GM12878 (cell line): Measurements from ENCODE around the gene GET3. TPM values are rescaled to one million over a fixed set of nuclear protein-coding genes. Genes with fewer than 3 reads are reported as not detected.

Experiments used
- ATF7 ChIP-seq: fragments of 450-650 bp; IDR thresholded peaks from 2 replicates; pipeline ENCODE4 v1.6.1; 2016; ENCODE audit warnings: low read depth, mild to moderate bottlenecking
- BCL11A ChIP-seq: IDR thresholded peaks from 2 replicates; pipeline ENCODE4 v1.6.1; 2011; ENCODE audit warnings: low read depth, low read length
- BHLHE40 ChIP-seq, 2 experiments: fragments of 450-650 bp in 1 of 2; IDR thresholded peaks; 2 replicates each; pipeline ENCODE4 v1.6.1; 2011 to 2017; ENCODE audit warnings: low read depth in 2 of 2, borderline replicate concordance in 1 of 2, improper control_type of control experiment in 1 of 2, low read length in 1 of 2, mild to moderate bottlenecking in 1 of 2
- CBX3 ChIP-seq: fragments of 200-600 bp; sonication (generic); IDR thresholded peaks from 2 replicates; pipeline ENCODE4 v1.6.1; 2016; ENCODE audit warnings: low read depth, borderline replicate concordance
- CBX5 ChIP-seq: sonication (generic); IDR thresholded peaks from 2 replicates; pipeline ENCODE4 v1.6.1; 2016; ENCODE audit warnings: low read depth, moderate library complexity, mild to moderate bottlenecking, inconsistent platforms
- CREM ChIP-seq: IDR thresholded peaks from 2 replicates; pipeline ENCODE4 v1.6.1; 2014; ENCODE audit warnings: antibody characterized with exemption, low read depth
- IKZF1 ChIP-seq: fragments of 450-650 bp; conservative IDR thresholded peaks from 2 replicates; pipeline ENCODE4 v1.6.1; 2017; ENCODE audit warnings: antibody characterized with exemption, mild to moderate bottlenecking
- JUND ChIP-seq: IDR thresholded peaks from 2 replicates; pipeline ENCODE4 v1.6.1; 2012; ENCODE audit warnings: low read depth, mild to moderate bottlenecking, low read length, improper control_type of control experiment, moderate library complexity
- KLF5 ChIP-seq: fragments of 450-650 bp; IDR thresholded peaks from 2 replicates; pipeline ENCODE4 v1.6.1; 2014; ENCODE audit warnings: mild to moderate bottlenecking; ENCODE audit not compliant: partially characterized antibody
- MTA3 ChIP-seq: IDR thresholded peaks from 2 replicates; pipeline ENCODE4 v1.6.1; 2012; ENCODE audit warnings: low read length, inconsistent platforms, borderline replicate concordance
- PAX5 ChIP-seq: IDR thresholded peaks from 2 replicates; pipeline ENCODE4 v1.6.1; 2011; ENCODE audit warnings: low read depth, low read length, borderline replicate concordance
- POLR2AphosphoS2 ChIP-seq: IDR thresholded peaks from 2 replicates; pipeline ENCODE4 v1.6.1; 2011; ENCODE audit warnings: low read depth, mild to moderate bottlenecking, low read length, improper control_type of control experiment, moderate library complexity
- RBBP5 ChIP-seq: fragments of 200-600 bp; sonication (generic); conservative IDR thresholded peaks from 2 replicates; pipeline ENCODE4 v1.6.1; 2016
- RCOR1 ChIP-seq: conservative IDR thresholded peaks from 2 replicates; pipeline ENCODE4 v1.6.1; 2012; ENCODE audit warnings: low read depth, low read length, improper control_type of control experiment
- SMAD1 ChIP-seq: fragments of 450-650 bp; IDR thresholded peaks from 2 replicates; pipeline ENCODE4 v1.6.1; 2018; ENCODE audit warnings: mild to moderate bottlenecking, low read depth; ENCODE audit not compliant: partially characterized antibody
- SP1 ChIP-seq: IDR thresholded peaks from one replicate; pipeline ENCODE4 v1.6.1; 2011; ENCODE audit warnings: low read depth, low read length
- STAT3 ChIP-seq: IDR thresholded peaks from 2 replicates; pipeline ENCODE4 v1.6.1; 2011; ENCODE audit warnings: low read depth, low read length, improper control_type of control experiment
- YBX1 ChIP-seq: fragments of 450-650 bp; IDR thresholded peaks from 2 replicates; pipeline ENCODE4 v1.6.1; 2016; ENCODE audit warnings: antibody characterized with exemption
- ZNF622 ChIP-seq: fragments of 450-650 bp; IDR thresholded peaks from 2 replicates; pipeline ENCODE4 v1.6.1; 2017; ENCODE audit warnings: mild to moderate bottlenecking, inconsistent platforms
- polyA plus RNA-seq, 11 experiments: library from polyadenylated mRNA; depleted of rRNA in 4 of 11; unstranded in 6 of 11; stranded (reverse) in 5 of 11; fragments of >200 nt; fragmentation: Nextera tagmentation in 4 of 11; fragmentation: Illumina TruSeq in 1 of 11; extraction: Ambion mirVana in 4 of 11; extraction: Trizol in 1 of 11; gene quantifications; 1 replicate in 1 of 11; 2 replicates in 10 of 11; pipeline versions ENCODE4 v1.2.1 to v1.2.3, GENCODE V29; 2011 to 2016; ENCODE audit warnings: inconsistent platforms in 2 of 11, missing spikeins in 2 of 11, low read depth in 1 of 11
- total RNA-seq, 4 experiments: library from RNA; depleted of rRNA in 3 of 4; stranded (reverse); fragments of >200 nt in 3 of 4; fragmentation: Illumina TruSeq in 1 of 4; extraction: Trizol in 1 of 4; gene quantifications; 2 replicates each; pipeline versions ENCODE4 v1.2.1 to v1.2.3, GENCODE V29; 2013 to 2021
- TF ChIP-seq, protein P1 (sequence below): IDR thresholded peaks from 2 replicates; pipeline ENCODE4 v1.6.1; 2012; ENCODE audit warnings: low read depth, low read length, improper control_type of control experiment
- TF ChIP-seq, protein P2 (sequence below): fragments of 450-650 bp; IDR thresholded peaks from 2 replicates; pipeline ENCODE4 v1.6.1; 2018; ENCODE audit warnings: mild to moderate bottlenecking, low read depth, moderate library complexity; ENCODE audit not compliant: partially characterized antibody
- TF ChIP-seq, protein P3 (sequence below): fragments of 450-650 bp; conservative IDR thresholded peaks from 2 replicates; pipeline ENCODE4 v1.6.1; 2017; ENCODE audit warnings: mild to moderate bottlenecking, moderate library complexity
- TF ChIP-seq, protein P4 (sequence below): IDR thresholded peaks from 2 replicates; pipeline ENCODE4 v1.6.1; 2012; ENCODE audit warnings: low read length, inconsistent platforms
- TF ChIP-seq, protein P5 (sequence below): fragments of 450-650 bp; IDR thresholded peaks from 2 replicates; pipeline ENCODE4 v1.6.1; 2016; ENCODE audit warnings: mild to moderate bottlenecking

Gene GET3
- total and polyA plus RNA-seq, 10 of the 15 experiments (the other 5 are each of a cell fraction or from before 2014, with no cell fraction given): 14.5 to 144 (median 97.2) TPM

DNA sequence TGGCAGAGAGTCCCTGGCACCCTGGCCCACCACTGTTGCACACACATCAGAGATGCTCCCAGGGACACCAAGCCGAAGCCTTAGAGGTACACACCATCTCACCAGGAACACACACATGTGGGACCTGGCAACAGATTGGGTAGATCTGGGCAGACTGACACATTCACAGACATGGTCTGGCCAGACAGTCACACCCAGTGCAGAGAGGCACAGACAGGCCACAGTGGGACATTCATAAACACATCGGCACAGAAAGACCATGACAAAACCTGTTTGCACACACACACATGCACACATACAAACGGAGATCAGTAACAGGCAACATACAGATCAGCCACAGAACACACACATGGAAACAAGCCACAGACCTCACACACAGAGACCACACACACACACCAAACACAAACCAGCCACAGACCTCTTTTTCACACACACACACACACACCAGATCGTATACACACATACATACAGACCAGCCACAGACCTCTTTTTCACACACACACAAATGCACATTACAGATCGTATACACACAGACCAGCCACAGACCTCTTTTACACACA, 47.7 kb downstream of the GET3 start (continued):
- TF ChIP-seq IKZF1 (no peak), SP1 (peak; percentile 49), CBX5 (no peak), ATF7 (peak; percentile 75), RCOR1 (no peak), CREM (no peak), PAX5 (no peak), CBX3 (no peak), POLR2AphosphoS2 (no peak), KLF5 (peak; percentile 27), STAT3 (no peak), MTA3 (no peak), SMAD1 (peak; percentile 56), YBX1 (0 out of 2 replicates have a peak, but pooled peaks have one; percentile 17), RBBP5 (no peak), BCL11A (no peak), BHLHE40 (IDR thresholded peaks at IDR 0.05; ENCODE audit: borderline replicate concordance in 1 of 2, low read depth in 2 of 2, low read length in 1 of 2) (peak in 1 of 2 experiments; percentile 36; a peak in 1 of 4 replicates), JUND (no peak), ZNF622 (no peak)
- TF ChIP-seq, protein P1, sequence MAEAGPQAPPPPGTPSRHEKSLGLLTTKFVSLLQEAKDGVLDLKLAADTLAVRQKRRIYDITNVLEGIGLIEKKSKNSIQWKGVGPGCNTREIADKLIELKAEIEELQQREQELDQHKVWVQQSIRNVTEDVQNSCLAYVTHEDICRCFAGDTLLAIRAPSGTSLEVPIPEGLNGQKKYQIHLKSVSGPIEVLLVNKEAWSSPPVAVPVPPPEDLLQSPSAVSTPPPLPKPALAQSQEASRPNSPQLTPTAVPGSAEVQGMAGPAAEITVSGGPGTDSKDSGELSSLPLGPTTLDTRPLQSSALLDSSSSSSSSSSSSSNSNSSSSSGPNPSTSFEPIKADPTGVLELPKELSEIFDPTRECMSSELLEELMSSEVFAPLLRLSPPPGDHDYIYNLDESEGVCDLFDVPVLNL: no peak
- TF ChIP-seq, protein P2, sequence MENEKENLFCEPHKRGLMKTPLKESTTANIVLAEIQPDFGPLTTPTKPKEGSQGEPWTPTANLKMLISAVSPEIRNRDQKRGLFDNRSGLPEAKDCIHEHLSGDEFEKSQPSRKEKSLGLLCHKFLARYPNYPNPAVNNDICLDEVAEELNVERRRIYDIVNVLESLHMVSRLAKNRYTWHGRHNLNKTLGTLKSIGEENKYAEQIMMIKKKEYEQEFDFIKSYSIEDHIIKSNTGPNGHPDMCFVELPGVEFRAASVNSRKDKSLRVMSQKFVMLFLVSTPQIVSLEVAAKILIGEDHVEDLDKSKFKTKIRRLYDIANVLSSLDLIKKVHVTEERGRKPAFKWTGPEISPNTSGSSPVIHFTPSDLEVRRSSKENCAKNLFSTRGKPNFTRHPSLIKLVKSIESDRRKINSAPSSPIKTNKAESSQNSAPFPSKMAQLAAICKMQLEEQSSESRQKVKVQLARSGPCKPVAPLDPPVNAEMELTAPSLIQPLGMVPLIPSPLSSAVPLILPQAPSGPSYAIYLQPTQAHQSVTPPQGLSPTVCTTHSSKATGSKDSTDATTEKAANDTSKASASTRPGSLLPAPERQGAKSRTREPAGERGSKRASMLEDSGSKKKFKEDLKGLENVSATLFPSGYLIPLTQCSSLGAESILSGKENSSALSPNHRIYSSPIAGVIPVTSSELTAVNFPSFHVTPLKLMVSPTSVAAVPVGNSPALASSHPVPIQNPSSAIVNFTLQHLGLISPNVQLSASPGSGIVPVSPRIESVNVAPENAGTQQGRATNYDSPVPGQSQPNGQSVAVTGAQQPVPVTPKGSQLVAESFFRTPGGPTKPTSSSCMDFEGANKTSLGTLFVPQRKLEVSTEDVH: no peak
- TF ChIP-seq, protein P3, sequence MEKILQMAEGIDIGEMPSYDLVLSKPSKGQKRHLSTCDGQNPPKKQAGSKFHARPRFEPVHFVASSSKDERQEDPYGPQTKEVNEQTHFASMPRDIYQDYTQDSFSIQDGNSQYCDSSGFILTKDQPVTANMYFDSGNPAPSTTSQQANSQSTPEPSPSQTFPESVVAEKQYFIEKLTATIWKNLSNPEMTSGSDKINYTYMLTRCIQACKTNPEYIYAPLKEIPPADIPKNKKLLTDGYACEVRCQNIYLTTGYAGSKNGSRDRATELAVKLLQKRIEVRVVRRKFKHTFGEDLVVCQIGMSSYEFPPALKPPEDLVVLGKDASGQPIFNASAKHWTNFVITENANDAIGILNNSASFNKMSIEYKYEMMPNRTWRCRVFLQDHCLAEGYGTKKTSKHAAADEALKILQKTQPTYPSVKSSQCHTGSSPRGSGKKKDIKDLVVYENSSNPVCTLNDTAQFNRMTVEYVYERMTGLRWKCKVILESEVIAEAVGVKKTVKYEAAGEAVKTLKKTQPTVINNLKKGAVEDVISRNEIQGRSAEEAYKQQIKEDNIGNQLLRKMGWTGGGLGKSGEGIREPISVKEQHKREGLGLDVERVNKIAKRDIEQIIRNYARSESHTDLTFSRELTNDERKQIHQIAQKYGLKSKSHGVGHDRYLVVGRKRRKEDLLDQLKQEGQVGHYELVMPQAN: no peak
- TF ChIP-seq, protein P4, sequence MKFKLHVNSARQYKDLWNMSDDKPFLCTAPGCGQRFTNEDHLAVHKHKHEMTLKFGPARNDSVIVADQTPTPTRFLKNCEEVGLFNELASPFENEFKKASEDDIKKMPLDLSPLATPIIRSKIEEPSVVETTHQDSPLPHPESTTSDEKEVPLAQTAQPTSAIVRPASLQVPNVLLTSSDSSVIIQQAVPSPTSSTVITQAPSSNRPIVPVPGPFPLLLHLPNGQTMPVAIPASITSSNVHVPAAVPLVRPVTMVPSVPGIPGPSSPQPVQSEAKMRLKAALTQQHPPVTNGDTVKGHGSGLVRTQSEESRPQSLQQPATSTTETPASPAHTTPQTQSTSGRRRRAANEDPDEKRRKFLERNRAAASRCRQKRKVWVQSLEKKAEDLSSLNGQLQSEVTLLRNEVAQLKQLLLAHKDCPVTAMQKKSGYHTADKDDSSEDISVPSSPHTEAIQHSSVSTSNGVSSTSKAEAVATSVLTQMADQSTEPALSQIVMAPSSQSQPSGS: no peak
- TF ChIP-seq, protein P5, sequence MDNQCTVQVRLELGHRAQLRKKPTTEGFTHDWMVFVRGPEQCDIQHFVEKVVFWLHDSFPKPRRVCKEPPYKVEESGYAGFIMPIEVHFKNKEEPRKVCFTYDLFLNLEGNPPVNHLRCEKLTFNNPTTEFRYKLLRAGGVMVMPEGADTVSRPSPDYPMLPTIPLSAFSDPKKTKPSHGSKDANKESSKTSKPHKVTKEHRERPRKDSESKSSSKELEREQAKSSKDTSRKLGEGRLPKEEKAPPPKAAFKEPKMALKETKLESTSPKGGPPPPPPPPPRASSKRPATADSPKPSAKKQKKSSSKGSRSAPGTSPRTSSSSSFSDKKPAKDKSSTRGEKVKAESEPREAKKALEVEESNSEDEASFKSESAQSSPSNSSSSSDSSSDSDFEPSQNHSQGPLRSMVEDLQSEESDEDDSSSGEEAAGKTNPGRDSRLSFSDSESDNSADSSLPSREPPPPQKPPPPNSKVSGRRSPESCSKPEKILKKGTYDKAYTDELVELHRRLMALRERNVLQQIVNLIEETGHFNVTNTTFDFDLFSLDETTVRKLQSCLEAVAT: peak; percentile 98
